ENCODE measurements around the gene PTPN12.

PTPN12 gene

GRCh38 chr7:77665161-77665560 lies 128.1 kb downstream of the PTPN12 start:
- DNase-seq, result no peak

DNA sequence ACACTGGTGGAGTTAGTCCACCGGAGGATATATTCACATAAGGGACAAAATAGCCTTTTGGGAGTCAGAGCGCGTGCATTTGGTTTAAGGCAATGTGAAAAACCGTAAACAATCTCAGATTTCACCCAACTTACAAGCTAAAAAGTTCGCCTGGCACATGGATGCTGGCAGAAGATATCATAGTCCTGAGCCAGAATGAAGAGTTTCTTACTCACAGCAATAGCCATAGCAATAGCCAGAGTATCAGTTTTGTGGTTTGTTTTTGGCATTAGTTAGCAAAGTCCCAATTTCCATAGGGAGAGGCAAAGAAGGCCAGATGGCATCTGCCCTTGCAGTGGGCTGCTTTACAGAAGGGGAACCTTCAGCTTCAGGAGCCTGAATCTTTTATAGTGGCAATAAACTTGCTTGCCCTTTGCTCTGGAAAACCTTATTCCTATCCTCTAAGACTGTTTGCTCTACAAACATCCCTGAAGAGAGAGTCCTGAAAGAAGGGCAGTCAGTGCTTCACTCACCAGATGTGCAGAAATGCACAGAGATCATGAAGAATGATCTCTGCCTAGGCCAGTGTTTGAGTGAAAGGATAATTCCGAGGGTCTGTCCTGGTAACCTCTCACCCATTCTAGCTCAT lies 130.5 kb downstream of the PTPN12 start:
- DNase-seq, result no peak

DNA sequence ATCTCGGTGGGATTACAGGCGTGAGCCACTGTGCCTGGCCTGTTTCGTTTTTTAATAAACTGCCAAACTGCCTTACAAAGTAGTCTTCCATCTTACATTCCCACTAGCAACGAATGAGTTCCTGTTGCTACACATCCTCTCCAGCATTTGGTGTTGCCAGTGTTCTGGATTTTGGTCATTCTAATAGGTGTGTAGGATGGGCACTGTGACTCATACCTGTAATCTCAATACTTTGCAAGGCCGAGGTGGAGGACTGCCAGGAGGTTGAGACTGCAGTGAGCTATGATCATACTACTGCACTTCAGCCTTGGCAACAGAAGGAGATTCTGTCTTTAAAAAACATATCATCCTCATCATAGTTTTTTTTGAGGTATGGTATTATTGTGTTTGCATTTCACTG lies 137.8 kb downstream of the PTPN12 start:
- no peak for DNase-seq

GRCh38 chr7:77679608-77680007 lies 142.5 kb downstream of the PTPN12 start:
- no peak for DNase-seq

DNA sequence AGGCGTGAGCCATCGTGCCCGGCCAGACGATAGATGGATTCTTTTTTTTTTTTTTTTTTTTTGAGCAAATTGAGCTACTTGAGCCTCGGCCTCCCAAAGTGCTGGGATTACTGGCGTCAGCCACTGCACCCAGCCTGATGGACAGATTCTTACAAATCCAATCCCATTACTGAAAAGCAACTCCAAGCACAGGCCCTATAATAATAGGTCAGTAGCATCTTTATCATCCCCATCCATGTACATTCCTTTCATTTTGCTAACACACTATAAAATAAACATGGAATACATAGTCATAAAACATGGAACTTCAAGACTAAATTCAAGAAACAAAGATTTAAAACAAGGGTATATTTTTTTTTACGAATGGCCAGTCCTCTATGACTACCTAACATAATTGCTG lies 143.2 kb downstream of the PTPN12 start:
- no peak for DNase-seq

GRCh38 chr7:77684030-77684429 lies 146.9 kb downstream of the PTPN12 start:
- no peak for DNase-seq

GRCh38 chr7:77685233-77685632 lies 148.1 kb downstream of the PTPN12 start:
- DNase-seq, result no peak

DNA sequence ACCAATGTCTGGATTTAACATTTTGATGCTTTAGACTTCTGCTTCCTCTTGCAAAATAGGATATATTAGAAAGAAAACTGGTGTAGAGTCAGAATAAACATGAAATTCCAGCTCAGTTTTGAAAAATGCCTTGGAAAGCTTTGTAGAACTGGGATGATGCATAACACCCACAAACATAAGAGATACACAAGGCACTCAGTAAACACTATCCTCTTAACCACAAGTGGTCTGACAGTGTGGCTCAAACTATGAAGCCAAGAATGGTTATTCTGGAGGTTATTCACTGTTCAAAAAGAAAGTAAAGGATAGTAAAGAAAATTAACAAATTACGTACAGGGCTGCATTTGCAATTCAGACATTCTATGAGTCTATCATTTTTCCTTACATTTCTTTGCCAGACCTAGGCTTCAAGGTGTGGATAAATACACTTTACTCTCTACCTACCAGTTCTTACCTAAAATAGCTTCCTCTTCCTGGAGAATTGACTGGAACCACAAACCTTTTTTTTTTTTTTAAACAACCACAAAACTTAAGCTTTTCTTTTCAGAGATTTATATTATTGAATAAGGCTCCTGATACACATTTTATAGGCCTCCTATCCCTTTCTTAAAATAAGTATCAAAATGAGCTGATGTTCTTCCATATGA lies 150.1 kb downstream of the PTPN12 start:
- DNase-seq, result no peak

- DNase-seq, result no peak
These were observed 150.7 kb downstream of the PTPN12 start for GRCh38 chr7:77687747-77688144.
